ENCODE results near the gene TMEM179.

DNA sequence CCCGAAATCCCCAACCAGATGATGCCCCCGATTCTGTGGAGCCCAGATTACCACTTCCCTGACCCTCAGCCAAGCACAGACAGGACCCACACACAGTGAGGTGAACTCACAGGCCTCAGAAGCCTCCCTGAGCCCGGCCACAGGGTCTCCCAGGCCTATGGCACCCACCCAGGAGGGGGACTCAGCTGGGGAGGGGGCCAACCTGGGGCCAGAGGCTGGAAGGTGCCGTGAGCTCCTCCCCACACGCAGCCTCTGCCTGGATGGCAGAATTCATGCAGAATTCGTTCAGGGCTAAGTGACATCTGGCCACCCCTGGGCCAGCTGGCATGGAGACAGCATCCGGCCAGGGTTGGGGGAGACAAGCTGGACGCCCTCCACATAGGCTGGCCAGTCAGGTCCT lies 11.8 kb downstream of the TMEM179 start:
- TF ChIP-seq TEAD4 (IDR thresholded peaks at IDR 0.05) (no peak), NFIC (IDR thresholded peaks at IDR 0.05) (no peak), FOXM1 (IDR thresholded peaks at IDR 0.05; ENCODE audit: borderline replicate concordance, low read depth) (no peak), TAF1 (IDR thresholded peaks at IDR 0.05; ENCODE audit: low read depth) (no peak), CEBPB (IDR thresholded peaks at IDR 0.05) (no peak), EGR1 (IDR thresholded peaks at IDR 0.05) (no peak), RAD21 (IDR thresholded peaks at IDR 0.05; ENCODE audit: low read depth) (no peak)
- TF ChIP-seq, protein P1, sequence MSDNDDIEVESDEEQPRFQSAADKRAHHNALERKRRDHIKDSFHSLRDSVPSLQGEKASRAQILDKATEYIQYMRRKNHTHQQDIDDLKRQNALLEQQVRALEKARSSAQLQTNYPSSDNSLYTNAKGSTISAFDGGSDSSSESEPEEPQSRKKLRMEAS (IDR thresholded peaks at IDR 0.05), result no peak
